OCI-LY7 (cell line): ENCODE results near the gene RASSF4. TPM values are rescaled to one million over a fixed set of nuclear protein-coding genes. Genes with fewer than 3 reads are reported as not detected.

ENCODE experiments used
- BruUV-seq: library from RNA; stranded (reverse); fragments of 400-500 nt; replicated peaks from 2 replicates; lab custom pipeline; 2021; lab: Mats Ljungman, UMichigan
- CTCF ChIA-PET: fragments of 300-600 bp; sonication (Branson Sonifier 250); formaldehyde crosslinking; loops from one replicate; lab custom pipeline; 2022; ENCODE audit warnings: antibody characterized with exemption; ENCODE audit not compliant: unreplicated experiment; lab: Charles Lee
- POLR2A ChIA-PET: fragments of 300-600 bp; sonication (Branson Sonifier 250); formaldehyde crosslinking; loops from one replicate; lab custom pipeline; 2022; ENCODE audit warnings: antibody characterized with exemption; lab: Charles Lee
- DNase-seq: peaks from one replicate; pipeline ENCODE4 v3.0.0-alpha.2; 2015; ENCODE audit warnings: low spot score
- H2AFZ ChIP-seq: fragments of 200-600 bp; sonication (generic), shearing (Covaris generic); 2 replicates; pipeline ENCODE4 v1.6.1; 2014; ENCODE audit warnings: mild to moderate bottlenecking, antibody characterized with exemption, low read length, moderate library complexity
- H3K27ac ChIP-seq: fragments of 200-600 bp; sonication (generic); 2 replicates; pipeline ENCODE4 v1.5.1; 2014; ENCODE audit warnings: mixed run types, low read depth, mild to moderate bottlenecking, moderate library complexity, low read length, inconsistent platforms; ENCODE audit not compliant: poor library complexity, severe bottlenecking
- H3K36me3 ChIP-seq: fragments of 200-600 bp; sonication (generic); 2 replicates; pipeline ENCODE4 v1.6.1; 2014; ENCODE audit warnings: mild to moderate bottlenecking, antibody characterized with exemption, low read length, moderate library complexity, mixed read lengths; ENCODE audit not compliant: insufficient read depth
- H3K4me1 ChIP-seq: fragments of 200-600 bp; sonication (generic); 2 replicates; pipeline ENCODE4 v1.5.1; 2014; ENCODE audit warnings: mild to moderate bottlenecking, low read length; ENCODE audit not compliant: insufficient read depth, poor library complexity, severe bottlenecking
- H3K4me2 ChIP-seq: fragments of 200-600 bp; sonication (generic); 2 replicates; pipeline ENCODE4 v1.6.1; 2014; ENCODE audit warnings: mild to moderate bottlenecking, low read length
- H3K4me3 ChIP-seq: fragments of 200-600 bp; sonication (generic); 2 replicates; pipeline ENCODE4 v1.5.1; 2014; ENCODE audit warnings: mild to moderate bottlenecking, low read depth, low read length; ENCODE audit not compliant: poor library complexity, severe bottlenecking
- H3K79me2 ChIP-seq: fragments of 200-600 bp; sonication (generic); 2 replicates; pipeline ENCODE4 v1.6.1; 2016; ENCODE audit warnings: low read depth, mild to moderate bottlenecking, low read length, moderate library complexity, mixed read lengths; ENCODE audit not compliant: insufficient read depth
- H3K9me2 ChIP-seq: fragments of 200-600 bp; sonication (generic); 2 replicates; pipeline ENCODE4 v1.6.1; 2016; ENCODE audit warnings: mild to moderate bottlenecking, low read length, mixed read lengths; ENCODE audit not compliant: insufficient read depth
- H3K9me3 ChIP-seq: fragments of 200-600 bp; sonication (generic); 2 replicates; pipeline ENCODE4 v1.6.1; 2014; ENCODE audit warnings: mild to moderate bottlenecking, mixed run types, low read length, mixed read lengths
- H4K20me1 ChIP-seq: fragments of 200-600 bp; sonication (generic); 2 replicates; pipeline ENCODE4 v1.6.1; 2014; ENCODE audit warnings: mild to moderate bottlenecking, antibody characterized with exemption, low read length, moderate library complexity, mixed read lengths; ENCODE audit not compliant: insufficient read depth
- CTCF ChIP-seq: fragments of 200-600 bp; sonication (generic); conservative IDR thresholded peaks from 2 replicates; pipeline ENCODE4 v1.5.1; 2014; ENCODE audit warnings: mild to moderate bottlenecking, antibody characterized with exemption, low read length, moderate library complexity, mixed read lengths
- EZH2phosphoT487 ChIP-seq: fragments of 200-600 bp; sonication (generic); IDR thresholded peaks from 2 replicates; pipeline ENCODE4 v1.6.1; 2018; ENCODE audit warnings: low read depth, borderline replicate concordance, mild to moderate bottlenecking, mixed run types, antibody characterized with exemption, low read length, moderate library complexity, mixed read lengths
- intact Hi-C: fragments of 100-400 bp; cut with micrococcal nuclease; formaldehyde crosslinking; loops from one replicate; pipeline ENCODE4 v1.10.0; 2022; ENCODE audit not compliant: unreplicated experiment
- total RNA-seq, 2 experiments: library from RNA; depleted of rRNA in 1 of 2; stranded (reverse); fragments of >200 nt in 1 of 2; shearing (Covaris generic) in 1 of 2; gene quantifications; 2 replicates each; pipeline ENCODE4 v1.2.3, GENCODE V29; 2014 to 2022

The RASSF4 gene
- total RNA-seq, 2 experiments from 2014 or later = 2.6 to 5.3 TPM

GRCh38 chr10:44955413-44956070, 4.1 kb upstream of the RASSF4 start:
- ChIA-PET POLR2A (no interaction called here), CTCF (no interaction called here)
- no peak overlapping the region for H2AFZ ChIP-seq
- no peaks in the 10 kb centered on the region for H3K9me2 ChIP-seq
- H3K27ac ChIP-seq = no peak overlapping the region
- no peaks in the 10 kb centered on the region for H3K9me3 ChIP-seq
- H4K20me1 ChIP-seq = no peaks in the 10 kb centered on the region
- H3K36me3 ChIP-seq = no peaks in the 10 kb centered on the region
- no peak overlapping the region for H3K4me3 ChIP-seq
- TF ChIP-seq CTCF (no peak), EZH2phosphoT487 (no peak)
- intact Hi-C loops = no loop called here
- no peak for DNase-seq
- BruUV-seq = no TSS peak
- H3K79me2 ChIP-seq = no peaks in the 10 kb centered on the region
- peaks cover 17% of the 10 kb centered on the region for H3K4me1 ChIP-seq
- H3K4me2 ChIP-seq = no peak overlapping the region

- Histone ChIP-seq H3K4me2 (no peak overlapping the region), H3K9me2 (no peaks in the 10 kb centered on the region), H3K4me1 (peaks cover 24% of the 10 kb centered on the region), H2AFZ (no peak overlapping the region), H3K4me3 (no peak overlapping the region), H3K36me3 (no peaks in the 10 kb centered on the region), H3K79me2 (no peaks in the 10 kb centered on the region), H3K27ac (no peak overlapping the region), H3K9me3 (no peaks in the 10 kb centered on the region), H4K20me1 (no peaks in the 10 kb centered on the region)
- no TSS peak for BruUV-seq
- no peak for TF ChIP-seq CTCF
- TF ChIP-seq EZH2phosphoT487 = no peak
- DNase-seq = no peak
- ChIA-PET CTCF (no interaction called here), POLR2A (no interaction called here)
- intact Hi-C loops = no loop called here
These were observed 3.4 kb upstream of the RASSF4 start for GRCh38 chr10:44956226-44956625.
